IPS-18a (cell line): Measurements from ENCODE around the gene UGT2B11.
"Not testable (repeated sequence)": the region's sequence is repeated elsewhere in the genome, so short reads cannot be mapped to it uniquely, and the experiment has no call there.

ENCODE experiments used
- H3K27ac ChIP-seq: one replicate; pipeline ENCODE4 v1.5.1; 2013; ENCODE audit warnings: low read length
- H3K27me3 ChIP-seq: one replicate; pipeline ENCODE4 v1.6.1; 2013; ENCODE audit warnings: mild to moderate bottlenecking, low read length; ENCODE audit not compliant: control insufficient read depth, insufficient read depth
- H3K36me3 ChIP-seq: one replicate; pipeline ENCODE4 v1.6.1; 2013; ENCODE audit warnings: low read depth, low read length; ENCODE audit not compliant: control insufficient read depth
- H3K4me1 ChIP-seq: one replicate; pipeline ENCODE4 v1.6.1; 2013; ENCODE audit warnings: low read depth, low read length; ENCODE audit not compliant: control insufficient read depth
- H3K4me3 ChIP-seq: one replicate; pipeline ENCODE4 v1.5.1; 2013; ENCODE audit warnings: low read length
- H3K9ac ChIP-seq: one replicate; pipeline ENCODE4 v1.6.1; 2013; ENCODE audit warnings: mild to moderate bottlenecking, low read length, moderate library complexity
- H3K9me3 ChIP-seq: one replicate; pipeline ENCODE4 v1.6.1; 2013; ENCODE audit warnings: low read depth, low read length; ENCODE audit not compliant: control insufficient read depth

UGT2B11 gene

DNA sequence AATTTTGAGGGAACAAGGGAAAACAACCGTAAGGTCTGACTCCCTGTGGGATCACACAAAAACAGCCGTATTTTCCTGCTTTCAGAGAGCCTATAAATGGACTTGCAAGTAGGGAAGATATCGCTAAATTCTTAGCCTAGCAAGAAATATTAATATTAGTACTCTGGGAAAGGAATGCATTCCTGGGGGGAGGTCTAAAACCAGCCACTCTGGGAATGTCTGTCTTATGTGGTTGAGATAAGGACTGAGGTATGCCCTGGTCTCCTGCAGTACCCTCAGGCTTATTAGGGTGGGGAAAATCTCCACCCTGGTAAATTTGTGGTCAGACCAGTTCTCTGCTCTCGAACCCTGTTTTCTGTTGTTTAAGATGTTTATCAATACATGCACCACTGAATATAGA is 16.0 kb downstream of the UGT2B11 start:
- not testable (repeated sequence) for H3K4me3 ChIP-seq, H3K9ac ChIP-seq, H3K36me3 ChIP-seq, H3K27ac ChIP-seq, H3K9me3 ChIP-seq, H3K27me3 ChIP-seq, H3K4me1 ChIP-seq

GRCh38 chr4:69196209-69196965 is 18.2 kb downstream of the UGT2B11 start:
- Histone ChIP-seq H3K9me3 (no peaks in the 10 kb centered on the region), H3K27ac (no peak overlapping the region), H3K4me3 (no peak overlapping the region), H3K9ac (no peak overlapping the region), H3K4me1 (no peaks in the 10 kb centered on the region), H3K27me3 (no peaks in the 10 kb centered on the region), H3K36me3 (no peaks in the 10 kb centered on the region)

- H3K4me3 ChIP-seq: no peak overlapping the region
Measured at GRCh38 chr4:69194166-69194565, 20.4 kb downstream of the UGT2B11 start.

GRCh38 chr4:69191905-69192304 is 22.6 kb downstream of the UGT2B11 start:
- H3K4me1 ChIP-seq, H3K4me3 ChIP-seq, H3K36me3 ChIP-seq, H3K27ac ChIP-seq, H3K27me3 ChIP-seq, H3K9me3 ChIP-seq, H3K9ac ChIP-seq: not testable (repeated sequence)

More at GRCh38 chr4:69194166-69194565, 20.4 kb downstream of the UGT2B11 start:
- Histone ChIP-seq H3K9me3 (no peaks in the 10 kb centered on the region), H3K36me3 (no peaks in the 10 kb centered on the region), H3K27me3 (no peaks in the 10 kb centered on the region), H3K4me1 (no peaks in the 10 kb centered on the region), H3K27ac (no peak overlapping the region), H3K9ac (no peak overlapping the region)

DNA sequence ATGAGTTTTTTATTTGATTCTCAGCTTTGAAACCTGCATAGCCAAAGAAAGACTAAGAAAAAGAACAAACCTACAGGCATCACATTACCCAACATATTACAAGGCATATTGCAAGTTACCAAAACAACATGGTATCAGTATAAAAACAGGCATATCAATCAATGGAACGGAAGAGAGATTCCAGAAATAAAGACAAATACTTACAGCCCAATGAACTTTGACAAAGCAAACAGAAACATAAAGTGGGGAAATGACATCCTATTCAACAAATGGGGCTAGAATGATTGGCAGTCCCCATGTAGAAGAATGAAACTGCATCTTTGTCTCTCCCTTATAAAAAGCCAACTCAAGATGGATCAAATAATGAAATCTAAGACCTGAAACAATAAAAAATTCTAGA is 23.9 kb downstream of the UGT2B11 start:
- not testable (repeated sequence) for H3K27ac ChIP-seq, H3K36me3 ChIP-seq, H3K9me3 ChIP-seq, H3K4me3 ChIP-seq, H3K27me3 ChIP-seq, H3K4me1 ChIP-seq, H3K9ac ChIP-seq

DNA sequence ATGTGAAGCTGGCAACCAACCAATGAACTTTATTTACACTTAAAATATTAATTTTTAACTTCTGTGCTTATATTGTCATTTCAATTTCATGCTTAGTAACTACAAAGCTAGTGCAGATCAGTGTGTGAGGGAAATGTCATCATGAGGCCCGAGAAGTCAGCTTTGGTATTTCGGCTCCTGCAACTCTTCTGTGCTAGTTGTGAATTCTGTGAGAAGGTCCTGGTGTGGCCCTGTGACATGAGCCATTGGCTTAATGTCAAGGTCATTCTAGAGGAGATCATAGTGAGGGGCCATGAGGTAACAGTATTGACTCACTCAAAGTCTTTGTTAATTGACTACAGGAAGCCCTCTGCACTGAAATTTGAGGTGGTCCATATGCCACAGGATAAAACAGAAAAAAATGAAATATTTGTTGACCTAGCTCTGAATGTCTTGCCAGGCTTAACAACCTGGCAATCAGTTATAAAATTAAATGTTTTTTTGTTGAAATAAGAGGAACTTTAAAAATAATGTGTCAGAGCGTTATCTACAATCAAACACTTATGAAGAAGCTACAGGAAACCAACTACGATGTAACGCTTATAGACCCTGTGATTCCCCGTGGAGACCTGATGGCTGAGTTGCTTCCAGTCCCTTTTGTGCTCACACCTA is 32.9 kb downstream of the UGT2B11 start:
- H3K4me1 ChIP-seq, H3K9ac ChIP-seq, H3K27me3 ChIP-seq, H3K27ac ChIP-seq, H3K9me3 ChIP-seq, H3K36me3 ChIP-seq, H3K4me3 ChIP-seq: not testable (repeated sequence)

DNA sequence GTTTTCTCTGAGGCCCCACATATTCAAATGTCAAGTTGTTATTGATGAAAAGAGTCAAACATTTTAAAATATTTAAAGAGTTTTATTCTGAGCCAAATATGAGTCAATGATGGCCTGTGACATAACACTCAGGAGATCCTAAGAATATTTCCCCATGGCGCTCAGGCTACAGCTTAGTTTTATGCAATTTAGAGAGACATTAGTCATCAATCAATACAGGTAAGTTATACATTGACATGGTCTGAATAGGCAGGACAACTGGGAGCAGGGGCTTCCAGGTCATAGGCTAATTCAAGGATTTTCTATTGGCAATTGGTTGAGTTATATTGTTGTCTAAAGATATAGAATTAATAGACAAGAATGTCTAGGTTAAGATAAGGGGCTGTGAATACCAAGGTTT is 34.7 kb downstream of the UGT2B11 start:
- H3K9ac ChIP-seq, H3K27me3 ChIP-seq, H3K4me1 ChIP-seq, H3K36me3 ChIP-seq, H3K9me3 ChIP-seq, H3K27ac ChIP-seq, H3K4me3 ChIP-seq: not testable (repeated sequence)

DNA sequence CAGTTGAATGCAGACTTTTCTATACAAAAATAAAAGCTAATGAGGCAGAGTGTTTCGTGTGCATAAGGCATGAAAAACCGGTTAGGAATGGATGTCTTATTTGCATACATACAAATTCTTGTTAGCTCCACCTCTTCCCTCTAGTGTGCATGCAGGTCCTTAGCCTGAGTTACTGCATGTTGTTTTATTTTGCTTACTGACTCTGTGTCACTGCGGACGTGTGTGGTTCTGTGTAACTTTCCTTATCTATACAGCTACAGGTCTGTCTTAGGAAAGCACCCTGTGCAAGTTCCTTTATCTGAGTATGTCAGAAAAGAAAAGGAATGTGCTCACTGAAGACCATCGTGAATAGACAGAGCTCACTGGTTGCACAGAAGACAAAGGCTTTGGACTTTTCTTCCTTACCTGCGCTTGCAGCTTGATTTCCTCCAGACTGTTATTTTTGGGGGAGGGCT is 35.8 kb downstream of the UGT2B11 start:
- H3K4me3 ChIP-seq, H3K27ac ChIP-seq, H3K4me1 ChIP-seq, H3K27me3 ChIP-seq, H3K9me3 ChIP-seq, H3K36me3 ChIP-seq, H3K9ac ChIP-seq: not testable (repeated sequence)

- H3K9ac ChIP-seq, H3K36me3 ChIP-seq, H3K27ac ChIP-seq, H3K4me1 ChIP-seq, H3K27me3 ChIP-seq, H3K4me3 ChIP-seq, H3K9me3 ChIP-seq: not testable (repeated sequence)
Measured at GRCh38 chr4:69170233-69171134, 44.1 kb downstream of the UGT2B11 start.

DNA sequence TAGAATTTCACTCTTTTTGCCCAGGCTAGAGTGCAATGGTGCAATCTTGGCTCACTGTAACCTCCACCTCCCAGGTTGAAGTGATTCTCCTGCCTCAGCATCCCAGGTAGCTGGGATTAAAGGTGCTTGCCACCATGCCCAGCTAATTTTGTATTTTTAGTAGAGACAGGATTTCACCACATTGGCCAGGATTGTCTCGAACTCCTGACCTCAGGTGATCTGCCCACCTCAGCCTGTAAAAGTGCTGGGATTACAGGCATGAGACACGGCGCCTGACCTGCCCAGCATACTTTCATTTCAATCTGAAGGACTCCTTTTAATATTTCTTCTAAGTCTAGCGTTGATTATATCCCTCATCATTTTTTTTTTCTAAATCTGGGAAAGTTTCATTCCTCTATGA is 45.4 kb downstream of the UGT2B11 start:
- not testable (repeated sequence) for H3K27me3 ChIP-seq, H3K4me3 ChIP-seq, H3K36me3 ChIP-seq, H3K27ac ChIP-seq, H3K4me1 ChIP-seq, H3K9me3 ChIP-seq, H3K9ac ChIP-seq

GRCh38 chr4:69167300-69167699 is 47.2 kb downstream of the UGT2B11 start:
- H3K9ac ChIP-seq: no peak overlapping the region
- no peaks in the 10 kb centered on the region for H3K27me3 ChIP-seq
- no peaks in the 10 kb centered on the region for H3K4me1 ChIP-seq
- H3K4me3 ChIP-seq: no peak overlapping the region
- no peaks in the 10 kb centered on the region for H3K36me3 ChIP-seq
- H3K27ac ChIP-seq: no peak overlapping the region
- H3K9me3 ChIP-seq: no peaks in the 10 kb centered on the region
